ENCODE measurements around the gene SLC6A3.
"Not testable (repeated sequence)": the region's sequence is repeated elsewhere in the genome, so short reads cannot be mapped to it uniquely, and the experiment has no call there.

SLC6A3 gene

DNA sequence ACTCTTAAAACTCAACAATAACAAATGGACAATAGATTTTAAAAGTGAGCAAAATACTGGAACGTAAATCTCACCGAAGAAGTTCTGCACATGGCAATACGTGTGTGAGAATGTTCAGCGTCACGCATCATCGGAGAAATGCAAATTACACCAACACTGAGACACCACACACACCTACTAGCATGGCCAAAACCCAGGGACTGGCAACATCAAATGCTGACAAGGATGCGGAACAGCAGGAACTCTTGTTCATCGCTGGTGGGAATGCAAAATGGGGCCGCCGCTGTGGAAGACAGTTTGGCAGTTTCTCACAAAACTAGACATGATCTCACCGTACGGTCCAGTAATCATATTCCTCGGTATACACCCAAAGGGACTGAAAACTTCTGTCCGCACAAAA lies 78.7 kb downstream of the SLC6A3 start:
- no peak for DNase-seq

DNA sequence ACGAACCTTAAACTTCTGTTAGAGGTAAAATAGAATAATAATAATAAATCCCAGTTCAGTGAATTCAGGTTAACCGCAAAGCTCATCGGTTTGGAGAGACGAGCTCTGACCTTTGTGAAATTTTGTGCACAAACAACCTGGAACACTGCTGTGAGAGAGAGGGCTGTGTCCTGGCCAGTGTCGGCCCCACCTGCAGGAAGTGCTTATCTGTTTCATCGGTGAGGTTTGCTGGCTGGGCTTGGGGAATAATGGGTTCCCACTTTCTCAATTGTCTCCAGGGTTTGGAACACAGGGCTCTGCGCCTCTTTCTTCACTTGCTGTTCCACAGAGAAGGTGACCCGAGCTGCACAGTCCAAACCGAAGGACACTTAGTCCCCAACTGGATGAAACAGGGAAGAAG lies 81.0 kb downstream of the SLC6A3 start:
- no peak for DNase-seq

DNA sequence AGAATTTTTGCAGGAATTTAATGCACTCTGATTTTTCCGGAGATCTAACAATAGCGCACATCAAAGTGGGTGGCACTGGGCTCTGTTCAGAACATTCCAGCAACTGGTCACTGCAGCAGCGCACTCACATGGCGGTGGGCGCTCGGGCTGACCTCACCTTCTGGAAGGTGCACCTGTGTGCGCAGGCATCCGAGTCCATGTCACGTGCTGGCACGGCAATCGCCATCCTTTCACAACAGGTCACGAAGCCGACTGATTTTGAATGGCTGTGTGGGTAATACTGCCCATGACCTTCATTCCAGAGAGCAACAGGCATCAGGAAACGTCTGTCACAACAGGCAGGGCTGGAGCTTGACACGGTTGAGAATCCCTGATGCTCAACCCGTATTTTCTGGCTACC lies 81.7 kb downstream of the SLC6A3 start:
- DNase-seq, result no peak

DNA sequence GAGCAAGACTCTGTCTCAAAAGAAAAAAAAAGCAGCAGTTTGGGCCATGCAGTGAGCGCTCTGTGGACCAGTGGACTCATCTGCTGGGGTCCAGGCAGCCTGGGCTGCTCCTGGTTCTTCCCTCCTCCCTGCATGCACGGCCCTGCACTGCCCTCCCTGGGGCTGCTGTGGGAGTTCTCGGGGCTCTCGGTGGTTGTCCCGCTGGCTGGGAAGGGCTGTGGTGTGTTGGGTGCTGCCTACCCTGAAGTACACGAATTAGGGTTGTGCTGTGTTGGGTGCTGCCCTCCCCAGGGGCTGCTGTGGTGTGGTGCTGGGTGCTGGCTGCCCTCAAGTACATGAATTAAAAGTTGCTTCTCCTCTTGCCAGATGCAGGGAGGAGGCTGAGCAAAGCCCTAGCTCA lies 82.1 kb downstream of the SLC6A3 start:
- DNase-seq, result no peak

DNA sequence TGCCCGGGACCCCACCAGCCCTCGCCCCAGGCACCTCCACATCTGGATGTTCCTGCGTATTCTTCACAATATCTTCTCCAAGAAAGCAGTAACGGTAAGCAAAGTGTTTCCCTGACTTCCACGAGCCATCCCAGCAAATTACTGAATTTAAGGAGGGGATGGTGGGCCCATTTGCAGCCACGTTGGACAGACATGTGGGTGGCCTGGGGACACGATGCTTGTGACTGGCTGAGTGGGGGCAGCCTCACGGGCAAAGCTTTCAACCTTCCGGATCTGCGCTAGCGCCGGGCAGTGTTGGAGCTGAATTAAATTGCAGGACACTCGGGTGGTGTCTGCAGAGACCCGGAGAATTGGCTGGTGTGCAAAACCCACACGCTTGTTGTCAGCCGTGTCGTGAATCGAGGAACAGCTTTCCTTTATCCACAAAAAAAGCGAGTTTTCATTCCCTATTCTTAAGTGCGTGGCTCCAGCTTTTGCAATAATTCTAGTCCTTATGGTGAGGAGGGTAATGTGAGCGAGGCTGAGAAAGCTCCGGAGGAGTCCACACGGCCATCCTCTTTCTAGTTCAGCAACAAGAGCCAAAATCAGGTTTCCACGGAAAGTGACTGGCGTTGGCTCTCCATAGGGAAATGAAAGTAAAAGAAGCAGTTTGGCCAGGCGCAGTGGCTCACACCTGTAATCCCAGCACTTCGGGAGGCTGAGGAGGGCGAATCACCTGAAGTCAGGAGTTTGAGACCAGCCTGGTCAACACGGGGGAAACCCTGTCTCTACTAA lies 82.8 kb downstream of the SLC6A3 start:
- no peak for DNase-seq

DNA sequence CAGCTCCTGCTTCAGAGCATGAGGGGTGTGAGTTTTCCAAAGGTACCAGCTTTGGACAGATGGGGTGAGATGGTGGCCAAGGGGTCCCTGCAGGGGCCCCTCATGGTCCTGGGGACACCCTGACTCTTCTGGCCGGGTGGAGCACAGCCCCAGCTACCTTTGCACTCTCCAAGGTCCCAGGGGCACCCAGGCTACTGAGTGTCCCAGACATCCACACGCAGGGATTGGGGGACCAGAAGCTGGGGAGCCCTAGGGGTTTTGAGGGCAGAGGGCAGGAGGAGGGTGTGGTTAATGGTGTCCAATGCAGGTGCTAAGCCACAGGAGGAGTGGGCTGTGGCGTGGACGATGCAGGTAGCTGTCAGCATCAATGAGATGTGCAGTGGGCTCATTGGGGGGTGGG lies 84.4 kb downstream of the SLC6A3 start:
- DNase-seq, result no peak

DNA sequence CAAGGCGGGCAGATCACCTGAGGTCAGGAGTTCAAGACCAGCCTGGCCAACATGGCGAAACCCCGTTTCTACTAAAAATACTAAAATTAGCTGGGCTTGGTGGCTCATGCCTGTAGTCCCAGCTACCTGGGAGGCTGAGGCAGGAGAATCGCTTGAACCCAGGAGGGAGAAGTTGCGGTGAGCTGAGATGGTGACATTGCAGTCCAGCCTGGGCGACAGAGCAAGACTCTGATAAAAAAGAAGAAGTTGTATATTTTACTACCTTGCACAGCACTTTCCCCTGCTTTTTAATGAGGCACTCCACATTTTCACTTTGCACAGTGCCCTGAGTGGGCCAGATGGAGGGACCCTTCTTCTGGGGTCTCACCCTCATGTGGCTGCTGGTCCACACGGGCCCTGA lies 84.9 kb downstream of the SLC6A3 start:
- DNase-seq, result not testable (repeated sequence)

DNA sequence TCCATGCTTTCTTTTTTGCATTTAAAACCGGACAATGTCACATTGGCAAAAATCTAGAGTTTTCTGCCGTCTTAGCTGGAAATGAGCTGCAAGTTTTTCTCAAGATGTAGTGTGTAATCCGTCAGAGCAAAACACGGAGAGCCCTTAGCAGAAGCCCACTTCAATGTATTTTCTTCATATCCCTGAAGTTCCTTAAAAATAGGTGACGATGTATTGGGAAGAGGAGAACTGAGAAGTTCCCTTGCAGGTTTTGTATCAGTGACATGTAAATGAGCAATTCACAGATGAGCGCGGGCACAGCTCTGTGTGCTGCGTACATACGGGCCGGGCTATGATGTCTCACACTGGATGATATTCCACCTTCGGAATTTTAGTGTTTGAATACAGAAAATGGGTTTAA lies 85.5 kb downstream of the SLC6A3 start:
- no peak for DNase-seq

DNA sequence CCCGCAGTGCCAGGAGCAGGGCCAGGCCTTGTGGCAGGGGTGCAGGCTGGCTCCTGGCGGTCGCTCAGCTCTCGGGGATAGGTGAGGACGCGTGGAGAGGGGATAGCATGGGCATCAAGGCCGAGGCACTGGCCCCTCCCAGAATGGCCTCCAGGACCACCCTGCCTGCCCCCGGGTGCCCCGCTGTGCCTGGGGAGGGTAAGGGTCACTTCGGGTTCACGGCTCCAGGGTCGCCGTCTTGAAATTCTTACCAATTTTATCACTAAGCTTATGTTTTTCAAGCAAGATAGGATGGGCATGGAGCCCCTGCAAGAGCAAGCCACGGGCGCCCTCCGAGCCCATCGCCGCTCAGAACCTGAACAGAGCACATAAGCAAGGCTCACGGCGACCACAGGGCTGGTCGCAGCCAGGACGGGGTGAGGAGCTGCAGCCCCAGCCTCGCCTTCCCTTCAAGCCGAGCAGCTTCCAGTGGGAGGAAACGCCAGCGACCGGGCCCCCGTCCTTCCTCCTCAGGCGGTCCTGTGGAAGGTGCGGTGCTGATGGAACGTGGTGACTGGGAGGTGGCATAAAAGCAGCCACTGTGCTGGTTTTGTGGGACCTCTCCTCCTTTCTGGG lies 86.1 kb downstream of the SLC6A3 start:
- DNase-seq, result no peak

DNA sequence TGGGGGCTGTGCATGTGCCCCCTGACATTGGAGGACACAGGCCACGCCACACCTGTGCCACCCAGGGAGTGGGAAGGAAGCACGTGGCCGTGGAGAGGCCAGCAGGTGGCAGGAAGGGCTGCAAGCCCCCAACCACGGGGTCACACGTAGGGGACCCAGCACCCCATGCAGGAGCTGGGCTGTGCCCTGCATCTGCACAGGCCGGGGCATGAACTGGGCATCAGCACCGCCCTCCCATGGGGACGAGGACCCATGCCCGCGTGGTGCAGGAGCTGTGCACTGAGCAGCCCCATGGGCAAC lies 86.6 kb downstream of the SLC6A3 start:
- DNase-seq, result no peak

DNA sequence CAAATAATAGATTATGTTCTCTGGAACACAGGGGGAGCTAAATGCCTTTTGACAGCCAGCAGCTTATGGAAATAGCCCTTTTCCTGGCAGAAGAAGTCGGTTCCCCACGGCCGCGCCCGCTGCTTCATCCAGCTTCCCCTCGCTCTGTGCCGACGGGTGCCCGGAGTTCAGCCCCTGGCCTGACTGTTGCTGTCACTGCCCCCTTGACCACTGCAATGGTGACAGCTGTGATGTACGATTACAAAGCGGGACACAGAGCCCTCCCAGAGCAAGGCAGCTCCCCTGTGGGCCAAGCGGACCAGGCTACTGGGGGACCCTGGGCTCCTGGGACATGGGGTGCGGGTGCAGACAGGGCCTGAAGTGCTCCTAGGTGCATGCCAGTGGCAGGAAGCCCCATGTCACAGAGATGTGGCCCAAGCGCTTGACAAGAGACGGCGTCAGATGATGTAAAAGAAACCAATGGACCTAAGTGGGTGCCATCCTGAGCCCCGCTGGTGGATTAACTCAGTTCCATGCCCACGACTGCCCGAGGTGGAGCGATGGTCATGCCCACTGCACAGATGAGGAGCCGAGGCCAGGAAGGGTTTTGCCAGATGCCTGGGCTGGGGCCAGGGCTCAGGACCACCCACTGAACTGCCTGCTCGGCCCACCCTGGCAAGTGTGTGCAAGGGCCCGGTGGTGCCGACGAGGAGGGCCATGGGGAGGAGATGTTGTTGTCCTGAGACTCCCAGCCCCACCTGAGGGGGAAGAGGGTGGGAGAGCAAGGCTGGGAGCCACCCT lies 87.1 kb downstream of the SLC6A3 start:
- DNase-seq, result no peak

DNA sequence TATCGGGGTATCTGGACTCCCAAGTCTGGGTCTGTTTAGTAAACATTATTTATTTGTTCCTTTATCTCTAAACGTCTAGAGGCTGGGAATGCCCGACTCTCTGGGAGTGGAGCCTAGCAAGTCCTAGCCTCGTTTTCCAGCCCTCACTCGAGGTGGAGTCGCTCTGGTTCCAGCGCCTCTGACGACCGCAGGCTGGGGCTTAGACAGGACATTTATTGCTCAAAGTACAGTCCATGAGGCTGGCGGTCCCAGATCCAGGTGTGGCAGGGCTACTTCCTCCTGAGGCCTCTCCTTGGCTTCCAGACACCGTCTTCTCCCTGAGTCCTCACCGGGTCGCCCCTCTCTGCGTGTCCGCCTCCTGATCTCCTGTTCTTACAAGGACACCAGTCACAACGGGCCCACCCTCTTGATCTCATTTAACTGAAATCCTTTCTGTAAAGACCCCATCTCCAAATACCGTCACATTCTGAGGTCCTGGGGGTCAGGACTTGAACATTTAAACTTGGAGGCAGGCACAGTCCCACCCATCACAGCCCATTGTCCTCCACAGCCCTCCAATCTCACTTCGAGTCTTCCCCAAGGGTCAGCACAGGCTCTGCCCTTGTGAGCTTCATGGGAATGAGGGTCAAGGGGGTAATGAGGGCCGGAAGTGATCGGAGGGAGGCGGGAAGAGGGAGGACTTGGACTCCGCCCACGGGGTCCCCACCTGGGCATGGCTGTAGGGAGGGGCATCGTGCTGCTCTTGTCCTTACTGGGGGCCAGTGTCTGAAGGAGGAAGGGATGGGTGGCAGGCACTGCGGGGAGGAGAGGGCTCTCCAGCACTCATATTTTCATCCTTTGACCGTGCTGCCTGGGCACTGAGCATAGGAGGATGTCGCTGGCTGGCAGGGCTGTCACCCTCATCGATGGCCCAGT lies 88.1 kb downstream of the SLC6A3 start:
- DNase-seq, result no peak

DNA sequence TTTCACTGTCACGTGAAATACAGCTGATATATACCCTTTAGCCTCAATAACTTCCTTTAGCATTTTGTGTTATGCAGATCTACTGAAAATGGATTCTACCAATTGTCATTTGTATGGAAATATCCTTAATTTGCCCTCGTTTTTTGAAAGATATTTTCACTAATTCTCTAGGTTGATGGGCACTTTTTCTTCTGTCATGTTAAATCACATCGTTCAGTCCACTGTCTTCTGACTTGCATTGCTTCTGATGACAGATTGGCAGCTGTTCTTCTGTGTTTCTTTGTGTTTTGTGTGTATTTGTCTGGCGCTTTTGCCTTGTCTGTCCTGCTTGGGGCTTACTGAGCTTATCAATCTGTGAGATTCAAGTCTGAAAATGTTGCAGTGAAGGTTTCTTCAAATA lies 90.7 kb downstream of the SLC6A3 start:
- no peak for DNase-seq

DNA sequence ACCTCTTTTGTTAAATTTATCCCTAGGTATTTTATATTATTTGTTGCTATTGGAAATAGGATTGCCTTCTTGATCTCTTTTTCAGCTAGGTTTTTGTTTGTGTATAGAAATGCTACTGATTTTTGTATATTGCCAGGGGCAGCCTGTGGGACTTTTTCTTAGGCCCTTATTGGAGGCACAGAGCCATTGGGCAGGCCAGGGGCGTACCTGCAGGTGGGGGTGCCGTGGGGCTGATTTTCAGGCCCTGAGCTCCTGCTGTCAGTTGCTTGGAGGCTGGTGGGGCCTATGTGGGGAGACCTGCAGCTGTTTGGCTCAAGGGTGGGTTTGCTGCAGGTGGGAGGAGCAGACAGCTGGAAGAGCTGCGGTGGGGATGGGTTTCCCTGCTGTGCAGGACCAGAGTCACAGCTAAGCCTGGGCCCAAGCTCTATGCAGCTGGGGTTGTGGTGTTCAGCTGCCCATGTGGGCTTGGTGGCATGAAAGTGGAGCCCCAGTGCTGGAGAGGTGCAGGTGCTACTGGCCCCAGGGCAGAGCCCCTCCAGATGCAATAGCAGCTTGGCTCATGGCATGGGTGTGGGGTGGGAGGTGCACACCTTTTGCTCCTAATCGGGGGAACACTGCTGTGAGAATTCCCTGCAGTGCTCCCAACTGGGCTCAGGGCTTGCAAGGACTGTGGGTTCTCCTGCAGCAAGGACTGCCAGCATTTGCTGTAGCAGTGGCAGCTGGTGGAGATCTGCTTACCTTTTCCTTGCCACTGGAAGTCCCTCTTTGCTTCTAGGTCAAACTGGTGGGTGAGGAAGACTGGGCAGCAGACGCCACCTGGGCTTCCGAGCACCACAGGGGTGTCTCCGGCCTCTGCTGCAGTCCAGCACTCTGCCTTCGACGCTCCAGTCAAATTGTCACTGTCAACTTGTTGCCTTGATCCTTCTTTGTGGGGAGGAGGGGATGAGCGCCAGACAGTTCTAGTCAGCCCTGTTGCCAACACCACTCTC lies 92.7 kb downstream of the SLC6A3 start:
- no peak for DNase-seq

DNA sequence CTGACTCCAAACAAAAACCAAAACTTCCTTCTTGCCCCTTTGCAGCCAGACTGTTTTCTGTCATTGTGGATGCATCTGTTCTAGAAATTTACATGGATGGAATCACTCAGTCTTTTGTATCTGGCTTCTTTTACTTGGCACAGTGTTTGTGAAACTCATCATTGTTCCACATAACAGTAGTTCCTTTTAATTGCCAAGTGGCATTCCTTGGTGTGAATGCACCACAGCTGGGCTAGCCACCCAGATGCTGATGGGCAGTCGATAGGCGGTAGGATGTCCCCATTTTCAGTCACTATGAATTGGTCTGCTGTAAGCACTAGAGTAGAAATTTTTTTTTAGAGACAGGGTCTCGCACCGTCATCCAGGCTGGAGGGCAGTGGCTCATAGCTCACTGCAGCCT lies 94.1 kb downstream of the SLC6A3 start:
- DNase-seq, result no peak

DNA sequence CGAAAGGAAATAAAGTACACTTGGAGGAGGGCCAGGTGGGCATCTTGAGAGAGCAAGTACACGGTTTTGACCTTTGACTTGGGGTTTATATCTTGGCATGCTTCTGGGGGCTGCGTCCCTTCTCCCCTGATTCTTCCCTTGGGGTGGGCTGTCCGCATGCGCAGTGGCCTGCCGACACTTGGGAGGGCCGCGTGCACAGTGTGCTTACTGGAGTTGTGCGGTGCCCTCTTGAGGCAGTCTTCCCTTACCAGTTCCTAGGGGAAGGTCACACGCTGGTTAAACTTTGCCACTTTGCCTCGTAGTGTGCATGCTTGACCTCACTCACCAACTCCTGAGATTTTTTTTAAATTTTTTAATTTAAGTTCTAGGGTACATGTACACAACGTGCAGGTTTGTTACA lies 96.0 kb downstream of the SLC6A3 start:
- no peak for DNase-seq

DNA sequence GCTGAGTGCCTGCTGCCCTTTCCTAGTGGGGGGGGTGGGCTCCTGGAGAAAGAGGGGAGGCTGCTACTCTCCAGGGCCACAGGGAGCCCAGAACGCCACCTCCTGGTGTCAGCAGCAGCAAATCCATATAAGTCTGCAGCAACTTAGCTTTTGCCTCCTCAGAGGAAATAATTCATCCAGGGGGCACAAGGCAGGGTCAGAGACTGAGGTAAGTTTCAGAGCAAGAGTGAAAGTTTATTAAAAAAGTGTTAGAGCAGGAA lies 96.3 kb downstream of the SLC6A3 start:
- DNase-seq, result no peak

DNA sequence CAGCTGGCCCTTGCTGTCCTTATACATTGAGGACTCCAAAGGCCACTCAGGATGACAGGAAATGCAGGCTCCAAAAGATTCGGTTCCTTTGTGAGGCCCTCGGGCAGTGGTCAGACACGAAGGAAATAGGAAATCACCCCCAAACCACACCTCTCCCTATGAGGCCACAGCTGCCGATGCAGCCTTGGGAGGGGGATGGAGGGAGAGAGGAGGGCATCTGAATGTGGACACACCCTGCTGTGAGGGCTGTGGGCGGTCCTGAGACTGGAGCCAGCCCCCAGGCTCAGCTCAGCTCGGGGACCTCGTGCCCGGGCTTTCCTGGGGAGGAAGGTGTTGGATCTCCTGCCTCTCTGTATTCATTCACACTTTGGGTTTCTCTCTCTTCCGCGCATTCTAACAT lies 97.7 kb downstream of the SLC6A3 start:
- DNase-seq, result no peak

DNA sequence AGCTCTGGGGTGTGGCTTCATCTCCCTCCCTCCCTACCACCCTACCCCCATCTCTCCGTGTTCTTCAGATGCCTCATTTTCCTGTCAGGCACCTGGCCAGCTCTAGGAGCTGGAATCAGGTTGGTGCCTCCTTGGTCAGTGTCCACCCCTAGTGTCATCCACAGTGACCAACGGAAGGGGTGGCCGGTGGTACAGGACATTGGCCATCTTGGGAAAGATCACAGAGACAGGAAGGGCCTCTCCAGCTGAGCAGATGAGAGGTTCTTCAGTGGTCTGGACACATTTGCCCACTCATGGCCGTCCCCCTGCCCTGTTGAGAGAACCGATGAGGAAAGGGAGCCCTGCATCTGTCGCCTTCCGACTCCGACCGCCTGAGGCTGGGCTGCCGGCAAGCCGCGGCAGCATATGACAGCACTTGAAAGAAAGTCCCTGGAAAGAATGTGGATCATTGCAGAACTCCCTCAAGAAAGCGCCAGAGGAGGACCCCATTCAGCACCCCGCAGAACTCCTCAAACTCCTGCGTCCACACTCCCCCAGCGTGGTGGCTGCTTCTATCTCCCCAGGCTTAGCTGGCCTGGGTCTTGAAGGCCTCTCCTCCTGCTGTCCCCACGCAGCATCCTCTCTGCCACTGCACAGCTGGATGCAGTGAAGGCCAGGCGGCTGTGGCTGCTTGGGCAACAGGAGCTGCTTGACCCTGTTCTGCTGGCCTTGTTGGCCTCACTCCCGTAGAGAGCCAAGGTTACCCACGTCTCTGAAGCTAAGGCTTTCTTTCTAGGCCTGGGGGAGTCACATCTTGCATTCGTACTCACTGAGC lies 98.4 kb downstream of the SLC6A3 start:
- no peak for DNase-seq

DNA sequence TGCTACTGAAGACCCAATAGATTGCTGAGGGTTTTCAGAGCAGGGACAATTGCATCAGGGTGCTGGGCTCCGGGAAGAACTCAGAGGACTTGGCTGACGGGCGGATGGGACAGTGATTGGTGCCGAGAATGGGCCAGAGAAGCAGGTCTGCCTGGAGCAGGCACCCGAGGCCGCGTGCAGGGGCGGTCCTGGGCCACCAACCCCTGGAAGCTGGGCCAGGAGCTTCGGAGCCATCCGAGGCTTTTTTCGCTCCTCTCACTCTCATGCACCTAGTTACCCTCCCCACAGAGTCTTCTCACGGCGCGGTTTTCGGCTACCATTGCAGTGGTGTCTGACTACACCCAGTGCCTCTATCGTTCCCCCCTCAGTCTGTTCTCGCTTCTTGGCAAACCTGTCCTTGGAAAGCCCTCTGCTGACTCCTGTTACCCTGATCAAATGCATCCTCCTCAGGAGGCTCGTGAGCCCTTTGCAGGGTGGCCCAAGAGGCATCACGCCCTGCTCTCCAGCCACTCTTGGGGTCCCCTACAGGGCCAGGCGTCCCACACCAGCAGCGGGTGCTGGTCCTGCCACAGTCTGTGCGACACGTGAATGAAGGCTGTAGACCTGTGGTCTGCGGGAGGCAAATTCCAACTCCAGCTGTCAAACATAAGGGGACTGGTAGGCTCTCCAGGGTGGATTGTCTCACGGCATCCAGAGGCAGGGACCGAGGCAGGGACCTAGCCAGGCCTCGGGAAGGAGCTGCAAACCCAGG lies 99.2 kb downstream of the SLC6A3 start:
- no peak for DNase-seq
